ENCODE data around the gene IQSEC1. TPM values are rescaled to one million over a fixed set of nuclear protein-coding genes. Genes with fewer than 3 reads are reported as not detected.

Gene IQSEC1
- total and polyA plus RNA-seq, 2 experiments from 2014 or later = 8.0 to 51.9 TPM

GRCh38 chr3:13105181-13105895 is 32.1 kb upstream of the IQSEC1 start:
- H3K27me3 ChIP-seq (ENCODE audit: insufficient read depth) = no peaks in the 10 kb centered on the region
- H3K79me2 ChIP-seq (replicated peaks; ENCODE audit: insufficient read depth) = no peaks in the 10 kb centered on the region
- Mint-ChIP-seq H3K27me3 (ENCODE audit: insufficient read depth, low read depth, poor library complexity) (peaks cover 4% of the 10 kb centered on the region), H3K9me3 (no peaks in the 10 kb centered on the region; the same call in 2 of the 3 replicates), H3K4me1 (no peaks in the 10 kb centered on the region), H3K36me3 (ENCODE audit: low read depth) (no peaks in the 10 kb centered on the region), H3K4me3 (no peak overlapping the region; the same call in 2 of the 3 replicates), H3K27ac (no peak overlapping the region)
- H2AFZ ChIP-seq = no peak overlapping the region
- H3K27ac ChIP-seq (ENCODE audit: low read depth) = no peak overlapping the region
- ATAC-seq (no peak), DNase-seq (ENCODE audit: low spot score) (no peak)
- H3K4me2 ChIP-seq = no peak overlapping the region
- H3K9me2 ChIP-seq (ENCODE audit: insufficient read depth) = no peaks in the 10 kb centered on the region
- no peaks in the 10 kb centered on the region for H3F3A ChIP-seq (replicated peaks; ENCODE audit: low read depth)
- TF ChIP-seq CREB1 (CRISPR knock-in tag; IDR thresholded peaks at IDR 0.05; ENCODE audit: low read depth) (no peak), ETS1 (IDR thresholded peaks at IDR 0.05) (no peak), NANOG (IDR thresholded peaks at IDR 0.05; ENCODE audit: borderline replicate concordance) (no peak), STAT1 (IDR thresholded peaks at IDR 0.05; ENCODE audit: unreplicated experiment) (no peak), ZNF462 (CRISPR knock-in tag; IDR thresholded peaks at IDR 0.05) (no peak), JUNB (IDR thresholded peaks at IDR 0.05; ENCODE audit: unreplicated experiment) (no peak), ZNF114 (CRISPR knock-in tag; IDR thresholded peaks at IDR 0.05) (no peak), EZH2phosphoT487 (IDR thresholded peaks at IDR 0.05; ENCODE audit: unreplicated experiment) (no peak), CTCF (conservative IDR thresholded peaks at IDR 0.05; ENCODE audit: low read depth in 2 of 2) (no peak), ZNF331 (CRISPR knock-in tag; IDR thresholded peaks at IDR 0.05; ENCODE audit: low read depth) (no peak)
- no peaks in the 10 kb centered on the region for H4K20me1 ChIP-seq (replicated peaks; ENCODE audit: insufficient read depth)
- no peak overlapping the region for H3K4me3 ChIP-seq
- H3K36me3 ChIP-seq (ENCODE audit: insufficient read depth) = no peaks in the 10 kb centered on the region
- no peaks in the 10 kb centered on the region for H3K4me1 ChIP-seq (ENCODE audit: insufficient read depth)
